Measurements from ENCODE around the gene POLR2L.

GRCh38 chr11:792873-793272 lies 49.5 kb downstream of the POLR2L start:
- TF ChIP-seq CTCF (IDR thresholded peaks at IDR 0.05 in 2 of 3, conservative IDR thresholded peaks at IDR 0.05 in 1 of 3; ENCODE audit: borderline replicate concordance in 1 of 3, insufficient read depth in 1 of 3, low read depth in 2 of 3, low read length in 2 of 3): no peak
- TF ChIP-seq RAD21 (IDR thresholded peaks at IDR 0.05; ENCODE audit: low read depth): no peak
- no peak for TF ChIP-seq EZH2phosphoT487 (IDR thresholded peaks at IDR 0.05; ENCODE audit: borderline replicate concordance)
- no peak for TF ChIP-seq YY1 (IDR thresholded peaks at IDR 0.05; ENCODE audit: extremely low read depth, insufficient replicate concordance, low read depth, low read length)
- TF ChIP-seq EZH2 (IDR thresholded peaks at IDR 0.05): no peak
